Measurements from ENCODE around the gene PTH1R. TPM values are rescaled to one million over a fixed set of nuclear protein-coding genes. Genes with fewer than 3 reads are reported as not detected.

The PTH1R gene
- total RNA-seq, 2 donors from 2014 or later: 1.3 to 10.8 TPM

DNA sequence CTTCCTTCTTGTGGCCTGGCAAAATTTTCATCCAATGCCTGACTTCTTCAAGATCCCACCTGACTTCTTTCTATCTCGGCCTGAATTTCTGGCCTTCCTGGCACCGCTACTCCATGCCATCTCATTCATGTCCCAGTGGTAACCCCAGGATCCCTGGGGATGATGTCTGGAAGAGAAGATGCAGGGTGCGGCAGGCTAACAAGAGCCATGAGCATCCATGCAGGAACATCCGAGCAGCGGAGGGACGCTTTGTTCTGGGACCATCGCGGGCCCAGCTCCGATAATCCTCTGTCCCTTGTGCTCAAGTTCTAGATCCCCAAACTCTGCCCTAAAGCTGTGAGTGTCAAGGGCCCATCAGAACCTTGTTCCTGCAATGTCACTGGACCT is 25.2 kb upstream of the PTH1R start:
- TF ChIP-seq, protein P1, sequence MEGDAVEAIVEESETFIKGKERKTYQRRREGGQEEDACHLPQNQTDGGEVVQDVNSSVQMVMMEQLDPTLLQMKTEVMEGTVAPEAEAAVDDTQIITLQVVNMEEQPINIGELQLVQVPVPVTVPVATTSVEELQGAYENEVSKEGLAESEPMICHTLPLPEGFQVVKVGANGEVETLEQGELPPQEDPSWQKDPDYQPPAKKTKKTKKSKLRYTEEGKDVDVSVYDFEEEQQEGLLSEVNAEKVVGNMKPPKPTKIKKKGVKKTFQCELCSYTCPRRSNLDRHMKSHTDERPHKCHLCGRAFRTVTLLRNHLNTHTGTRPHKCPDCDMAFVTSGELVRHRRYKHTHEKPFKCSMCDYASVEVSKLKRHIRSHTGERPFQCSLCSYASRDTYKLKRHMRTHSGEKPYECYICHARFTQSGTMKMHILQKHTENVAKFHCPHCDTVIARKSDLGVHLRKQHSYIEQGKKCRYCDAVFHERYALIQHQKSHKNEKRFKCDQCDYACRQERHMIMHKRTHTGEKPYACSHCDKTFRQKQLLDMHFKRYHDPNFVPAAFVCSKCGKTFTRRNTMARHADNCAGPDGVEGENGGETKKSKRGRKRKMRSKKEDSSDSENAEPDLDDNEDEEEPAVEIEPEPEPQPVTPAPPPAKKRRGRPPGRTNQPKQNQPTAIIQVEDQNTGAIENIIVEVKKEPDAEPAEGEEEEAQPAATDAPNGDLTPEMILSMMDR (IDR thresholded peaks at IDR 0.05): no peak
- TF ChIP-seq POLR2AphosphoS5 (IDR thresholded peaks at IDR 0.05) (no peak), POLR2A (IDR thresholded peaks at IDR 0.05) (no peak)
- Histone ChIP-seq H3K27ac (no peak overlapping the region), H3K9me3 (no peaks in the 10 kb centered on the region), H3K27me3 (replicated peaks; ENCODE audit: insufficient read depth) (no peaks in the 10 kb centered on the region), H3K4me3 (no peak overlapping the region), H3K36me3 (no peaks in the 10 kb centered on the region), H3K4me1 (replicated peaks) (no peaks in the 10 kb centered on the region)
- intact Hi-C loops (cut with DNase I): no loop called here
- WGBS: 92% methylated on average over 9 of the region's 9 CpGs
- no peak for DNase-seq (ENCODE audit: low spot score)

DNA sequence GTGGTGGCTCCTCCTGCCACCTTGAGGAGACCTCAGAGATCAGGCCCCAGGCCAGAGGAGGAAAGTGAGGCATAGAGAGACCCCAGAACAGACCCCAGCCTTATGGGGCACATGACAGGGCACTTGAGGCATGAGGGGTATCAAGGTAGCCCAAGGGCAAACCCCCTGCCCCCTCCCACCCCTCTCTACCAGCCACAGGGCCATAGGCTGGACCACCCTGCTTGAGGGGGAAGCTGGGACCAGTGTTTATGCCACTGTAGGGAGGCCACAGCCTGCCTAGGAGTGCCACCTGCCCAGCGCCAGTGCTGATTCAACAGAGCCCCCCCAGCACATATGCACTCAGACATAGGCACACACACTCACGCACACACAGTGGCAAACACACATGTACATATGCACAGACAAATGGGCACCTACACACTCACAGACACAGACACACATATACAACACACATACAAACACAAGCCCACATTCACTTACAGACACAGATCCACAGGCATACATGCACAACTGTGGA is 24.6 kb upstream of the PTH1R start:
- H3K9me3 ChIP-seq: no peaks in the 10 kb centered on the region
- no peak for DNase-seq (ENCODE audit: low spot score)
- H3K27ac ChIP-seq: no peak overlapping the region
- 100% methylated on average over 2 of the region's 2 CpGs for WGBS
- no peaks in the 10 kb centered on the region for H3K36me3 ChIP-seq
- intact Hi-C loops (cut with DNase I): no loop called here
- TF ChIP-seq, protein P1 (IDR thresholded peaks at IDR 0.05): no peak
- TF ChIP-seq POLR2A (IDR thresholded peaks at IDR 0.05) (no peak), POLR2AphosphoS5 (IDR thresholded peaks at IDR 0.05) (no peak)
- H3K4me3 ChIP-seq: no peak overlapping the region
- H3K27me3 ChIP-seq (replicated peaks; ENCODE audit: insufficient read depth): no peaks in the 10 kb centered on the region
- H3K4me1 ChIP-seq (replicated peaks): no peaks in the 10 kb centered on the region

DNA sequence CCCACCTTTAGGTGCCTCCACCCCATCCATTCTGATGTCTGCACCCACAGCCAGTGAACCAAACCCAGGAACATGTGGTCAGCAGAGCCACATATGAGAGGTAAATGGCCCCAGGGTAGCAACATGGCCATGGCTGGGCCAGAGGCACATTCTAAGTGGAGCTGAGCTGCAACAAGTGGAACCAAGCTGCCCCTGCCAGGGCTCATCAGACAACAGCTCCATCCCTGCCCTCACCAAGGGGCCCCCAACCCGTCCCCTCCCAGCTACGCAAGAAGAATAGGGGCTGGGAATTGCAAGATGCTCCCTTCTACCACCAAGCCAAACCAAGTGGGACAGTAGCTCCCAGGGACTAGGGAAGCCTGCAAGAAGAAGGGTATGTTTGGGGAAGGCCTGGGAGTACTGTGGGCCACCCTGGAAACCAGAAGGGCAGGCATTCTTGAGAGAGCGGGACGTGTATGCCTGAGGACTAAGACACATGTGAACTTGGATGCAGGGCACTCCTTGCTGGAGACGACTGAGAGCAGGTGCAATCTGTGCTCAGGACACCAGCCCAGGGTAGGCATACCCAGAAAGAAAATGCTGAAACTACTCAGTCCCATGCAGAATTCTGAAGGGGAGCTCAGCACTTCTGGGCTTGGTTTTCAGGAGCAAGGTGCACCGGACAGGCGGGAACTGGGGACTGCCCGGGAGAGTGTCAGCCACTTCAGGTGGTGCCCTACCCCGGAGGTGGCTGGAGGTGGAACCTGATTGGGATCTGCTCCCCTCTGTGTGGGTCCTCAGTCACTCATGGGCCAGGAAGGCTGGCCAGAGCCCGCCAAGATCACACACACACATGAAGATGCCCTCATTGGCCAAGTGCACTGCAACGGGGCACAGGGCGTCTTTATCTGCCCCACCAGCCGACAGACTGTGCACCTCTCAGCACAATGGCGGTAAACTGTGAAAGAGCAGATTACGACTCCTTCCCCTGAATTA is 23.8 kb upstream of the PTH1R start:
- Histone ChIP-seq H3K4me3 (no peak overlapping the region), H3K4me1 (replicated peaks) (no peaks in the 10 kb centered on the region), H3K36me3 (no peaks in the 10 kb centered on the region), H3K27ac (no peak overlapping the region), H3K27me3 (replicated peaks; ENCODE audit: insufficient read depth) (no peaks in the 10 kb centered on the region), H3K9me3 (no peaks in the 10 kb centered on the region)
- TF ChIP-seq POLR2A (IDR thresholded peaks at IDR 0.05) (no peak), POLR2AphosphoS5 (IDR thresholded peaks at IDR 0.05) (no peak)
- TF ChIP-seq, protein P1 (IDR thresholded peaks at IDR 0.05): no peak
- intact Hi-C loops (cut with DNase I): no loop called here
- WGBS: 80% methylated on average over 15 of the region's 15 CpGs
- DNase-seq (ENCODE audit: low spot score): no peak

DNA sequence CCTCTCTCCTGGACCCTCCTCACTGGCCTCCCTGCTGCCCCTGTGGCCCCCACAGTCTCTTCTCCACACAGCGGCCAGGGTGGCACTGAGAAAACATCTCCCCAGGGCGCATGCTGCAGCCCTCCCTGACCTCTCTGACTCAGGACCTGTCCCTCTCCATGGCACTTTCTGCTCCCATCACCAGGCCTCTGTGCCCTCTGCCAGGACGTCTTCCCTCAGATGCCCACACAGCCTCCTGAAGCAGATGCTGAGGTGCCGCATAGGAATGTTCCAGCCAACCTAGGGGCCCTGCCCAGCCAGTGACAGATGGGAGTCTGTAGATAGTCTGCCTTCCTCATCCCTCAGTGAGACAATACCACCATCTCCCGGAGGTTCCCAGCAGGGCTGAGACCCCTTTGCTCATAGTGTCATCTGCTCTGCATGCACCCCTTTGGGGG is 22.9 kb upstream of the PTH1R start:
- Histone ChIP-seq H3K27ac (no peak overlapping the region), H3K36me3 (no peaks in the 10 kb centered on the region), H3K9me3 (no peaks in the 10 kb centered on the region), H3K27me3 (replicated peaks; ENCODE audit: insufficient read depth) (no peaks in the 10 kb centered on the region), H3K4me3 (no peak overlapping the region), H3K4me1 (replicated peaks) (no peaks in the 10 kb centered on the region)
- intact Hi-C loops (cut with DNase I): no loop called here
- 83% methylated on average over 5 of the region's 5 CpGs for WGBS
- TF ChIP-seq, protein P1 (IDR thresholded peaks at IDR 0.05): no peak
- TF ChIP-seq POLR2AphosphoS5 (IDR thresholded peaks at IDR 0.05) (no peak), POLR2A (IDR thresholded peaks at IDR 0.05) (no peak)
- no peak for DNase-seq (ENCODE audit: low spot score)

Data from prostate gland (tissue), 2 donors.